HG02798 (cell line): ENCODE data around the gene TSHZ2.
"Not testable (repeated sequence)": the region's sequence is repeated elsewhere in the genome, so short reads cannot be mapped to it uniquely, and the experiment has no call there.

ENCODE experiments used
- ATAC-seq: cut with Tn5 transposase; IDR thresholded peaks from one replicate; pipeline ENCODE4 v1.9.1; 2021; ENCODE audit warnings: mild to moderate bottlenecking; ENCODE audit not compliant: unreplicated experiment, poor library complexity

The TSHZ2 gene

GRCh38 chr20:53413845-53414244 lies 441.7 kb downstream of the TSHZ2 start:
- not testable (repeated sequence) for ATAC-seq

- no peak for ATAC-seq
These were observed 447.7 kb downstream of the TSHZ2 start for GRCh38 chr20:53419693-53420460.

GRCh38 chr20:53421343-53421742 lies 449.2 kb downstream of the TSHZ2 start:
- ATAC-seq, result no peak

- ATAC-seq, result no peak
These were observed 449.9 kb downstream of the TSHZ2 start for GRCh38 chr20:53422039-53422438.

GRCh38 chr20:53423587-53424146 lies 451.5 kb downstream of the TSHZ2 start:
- no peak for ATAC-seq

GRCh38 chr20:53425481-53425880 lies 453.3 kb downstream of the TSHZ2 start:
- ATAC-seq, result no peak

- no peak for ATAC-seq
These were observed 453.8 kb downstream of the TSHZ2 start for GRCh38 chr20:53425941-53426340.

- no peak for ATAC-seq
These were observed 454.7 kb downstream of the TSHZ2 start for GRCh38 chr20:53426766-53427312.

- ATAC-seq, result no peak
These were observed 455.8 kb downstream of the TSHZ2 start for GRCh38 chr20:53427951-53428350.

GRCh38 chr20:53428588-53428987 lies 456.4 kb downstream of the TSHZ2 start:
- ATAC-seq, result no peak

- ATAC-seq, result no peak
These were observed 456.8 kb downstream of the TSHZ2 start for GRCh38 chr20:53428996-53429395.

- ATAC-seq, result no peak
These were observed 462.5 kb downstream of the TSHZ2 start for GRCh38 chr20:53434662-53435061.

- not testable (repeated sequence) for ATAC-seq
These were observed 464.8 kb downstream of the TSHZ2 start for GRCh38 chr20:53436927-53437326.

GRCh38 chr20:53438368-53438767 lies 466.2 kb downstream of the TSHZ2 start:
- no peak for ATAC-seq

GRCh38 chr20:53439046-53439445 lies 466.9 kb downstream of the TSHZ2 start:
- no peak for ATAC-seq

GRCh38 chr20:53439616-53440015 lies 467.5 kb downstream of the TSHZ2 start:
- no peak for ATAC-seq

GRCh38 chr20:53444401-53445149 lies 472.4 kb downstream of the TSHZ2 start:
- ATAC-seq, result no peak

- no peak for ATAC-seq
These were observed 473.2 kb downstream of the TSHZ2 start for GRCh38 chr20:53445321-53445731.

- ATAC-seq, result no peak
These were observed 473.8 kb downstream of the TSHZ2 start for GRCh38 chr20:53445932-53446331.

GRCh38 chr20:53447316-53447715 lies 475.2 kb downstream of the TSHZ2 start:
- ATAC-seq, result no peak

- ATAC-seq, result no peak
These were observed 476.3 kb downstream of the TSHZ2 start for GRCh38 chr20:53448426-53448825.
